GM21381 (cell line): ENCODE results near the gene PTPRU.

Source experiments
- ATAC-seq: cut with Tn5 transposase; IDR thresholded peaks from one replicate; pipeline ENCODE4 v1.9.1; 2021; ENCODE audit warnings: mild to moderate bottlenecking, moderate library complexity; ENCODE audit not compliant: unreplicated experiment

The PTPRU gene

DNA sequence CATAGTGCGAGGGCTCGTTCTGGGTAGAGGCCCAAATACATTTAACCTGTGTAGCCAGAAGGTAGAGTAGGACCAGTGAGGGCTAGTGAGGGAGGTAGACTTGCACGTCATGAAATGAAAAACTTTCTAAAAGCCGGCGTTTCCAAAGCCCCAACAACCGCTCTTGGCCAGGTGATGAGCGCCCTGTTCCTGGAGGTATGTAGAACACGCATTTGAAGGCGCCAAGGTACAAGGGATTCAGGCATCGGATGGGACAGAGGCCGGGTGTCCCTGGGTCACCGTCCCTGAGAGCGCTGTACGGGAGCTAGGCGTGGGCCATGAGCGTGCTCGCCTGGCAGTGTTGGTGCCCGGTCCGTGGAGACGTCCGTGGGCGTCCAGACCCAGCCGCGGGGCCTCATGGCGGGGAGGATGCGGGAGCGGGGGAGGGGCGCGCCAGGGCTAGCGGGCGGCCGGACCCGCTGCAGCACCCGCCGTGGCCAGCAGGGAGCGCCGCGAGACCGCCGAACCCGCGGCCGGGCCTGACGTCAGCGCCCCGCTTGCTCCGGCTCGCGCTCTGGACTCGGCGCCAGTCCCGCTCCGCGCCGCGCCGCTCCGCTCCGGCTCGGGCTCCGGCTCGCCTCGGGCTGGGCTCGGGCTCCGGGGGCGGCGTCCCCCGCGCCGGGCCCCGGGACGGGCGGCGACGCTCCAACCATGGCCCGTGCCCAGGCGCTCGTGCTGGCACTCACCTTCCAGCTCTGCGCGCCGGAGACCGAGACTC lies at the start of gene PTPRU:
Gene PTPRU (plus strand): TSS at position 568 of the 757 bp plus-strand sequence. CDS start 123 bp downstream, at position 691.
- ATAC-seq: peak; percentile 74

DNA sequence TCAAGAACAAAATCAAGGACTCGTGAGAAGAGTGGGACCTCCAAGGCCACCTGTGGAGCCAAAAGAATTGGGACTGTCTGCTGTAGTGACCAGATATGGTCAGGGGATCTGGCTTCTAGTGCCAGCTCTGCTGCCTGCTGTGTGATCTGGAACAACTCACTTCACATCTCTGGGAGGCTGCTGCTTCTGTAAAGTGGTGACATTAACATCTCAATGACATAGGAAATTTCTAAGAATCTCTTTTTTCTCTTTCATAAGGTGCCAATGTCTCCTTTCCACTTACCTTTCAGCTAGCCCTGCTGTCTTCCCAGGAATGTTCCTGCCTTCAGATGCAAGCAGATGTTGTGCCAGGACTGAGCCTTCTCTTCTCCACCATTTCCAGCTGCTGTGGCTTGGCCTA lies 49.6 kb upstream of the PTPRU start:
- ATAC-seq: no peak

DNA sequence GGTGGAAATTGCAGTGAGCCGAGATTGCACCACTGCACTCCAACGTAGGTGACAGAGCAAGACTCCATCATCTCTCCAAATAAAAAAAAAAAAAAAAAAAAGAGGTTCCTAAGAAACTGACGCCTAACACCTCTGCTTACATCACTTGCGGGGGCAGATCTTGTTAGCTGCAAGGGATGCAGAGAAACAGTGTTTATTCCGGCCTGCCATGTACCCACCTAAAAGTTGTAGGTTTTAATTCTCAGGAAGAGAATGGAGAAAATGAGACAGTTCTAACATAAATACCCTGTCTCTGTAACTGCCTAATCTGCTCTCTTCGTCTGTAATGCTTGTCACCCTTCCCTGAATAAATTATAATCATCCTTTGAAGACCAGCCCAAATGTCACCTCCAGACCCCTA lies 45.6 kb upstream of the PTPRU start:
- ATAC-seq: no peak

DNA sequence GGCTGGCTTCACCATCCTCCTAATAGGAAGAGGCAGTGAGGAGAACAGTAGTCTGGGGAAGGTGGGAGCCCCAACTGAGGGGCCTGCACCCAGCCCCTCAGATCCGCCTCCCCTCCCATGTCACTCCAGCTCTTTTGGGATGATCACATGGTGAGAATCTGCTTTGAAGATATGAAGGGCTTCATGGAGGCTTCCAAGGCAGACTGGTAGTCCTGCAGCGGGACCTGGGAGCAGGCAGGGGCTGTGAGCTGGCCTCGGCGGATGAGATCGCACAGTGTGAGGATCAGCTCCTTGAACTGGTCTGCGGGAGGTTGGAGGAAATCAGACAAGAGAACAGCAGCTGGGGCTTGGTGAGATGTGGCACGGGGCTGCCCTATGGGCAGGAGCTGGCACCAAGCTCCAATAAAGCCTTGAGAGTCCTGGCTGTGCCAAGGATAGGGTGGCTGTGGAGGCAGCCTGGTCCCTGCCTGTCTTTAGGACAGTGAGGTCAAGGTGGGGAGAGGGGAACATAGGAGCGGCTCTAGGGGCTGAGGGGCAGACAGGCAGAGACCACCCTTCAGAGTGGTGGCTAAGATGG lies 42.4 kb upstream of the PTPRU start:
- ATAC-seq: no peak

DNA sequence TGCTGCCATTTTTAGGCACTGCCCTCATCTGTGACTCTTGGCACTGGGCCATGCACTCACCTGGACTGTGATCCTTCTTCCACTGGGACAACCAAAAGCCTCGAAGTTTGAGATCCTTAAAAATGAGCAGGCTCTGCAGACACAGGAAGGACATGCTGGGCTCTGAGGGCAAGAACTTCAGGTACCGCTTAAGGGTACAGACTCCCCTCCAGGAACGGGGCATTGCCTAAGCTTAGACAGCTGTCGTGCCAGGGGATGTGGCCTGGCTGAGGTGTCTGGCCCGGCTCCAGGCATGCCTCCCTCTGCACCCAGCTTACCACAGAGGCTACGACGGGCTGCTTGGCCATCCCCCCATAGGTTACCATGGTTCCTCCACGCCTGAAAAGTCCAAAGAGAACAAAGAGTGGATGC lies 40.4 kb upstream of the PTPRU start:
- ATAC-seq: no peak

DNA sequence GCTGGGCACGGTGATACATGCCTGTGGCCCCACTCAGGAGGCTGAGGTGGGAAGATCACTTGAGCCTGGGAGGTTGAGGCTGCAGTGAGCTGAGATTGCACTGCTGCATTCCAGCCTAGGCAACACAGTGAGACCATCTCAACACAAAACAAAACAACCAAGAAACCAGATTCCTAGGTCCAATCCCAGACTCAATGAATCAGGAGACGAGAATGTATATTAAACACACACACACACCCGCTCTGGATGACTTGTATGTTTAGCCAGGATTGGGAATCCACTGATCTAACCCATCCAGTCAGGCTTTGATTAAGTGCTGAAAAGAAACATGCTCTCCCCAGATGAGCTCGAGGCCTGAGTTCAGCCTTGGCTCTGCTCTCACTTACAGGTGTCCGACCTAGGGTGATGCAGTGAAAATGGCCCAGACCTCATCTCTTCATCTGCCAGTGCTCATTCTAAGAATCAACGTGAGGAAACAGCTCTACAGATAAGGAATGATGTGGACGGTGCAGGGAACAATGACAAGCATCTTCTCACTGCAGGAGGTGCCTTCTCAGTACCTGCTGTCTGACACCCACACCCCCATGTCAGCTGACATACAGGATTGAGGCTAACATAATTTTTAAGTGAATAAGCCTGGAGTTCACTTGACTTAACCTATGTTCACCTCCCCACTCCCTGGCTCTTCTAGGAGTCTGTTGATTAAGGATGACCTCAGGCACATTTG lies 39.3 kb upstream of the PTPRU start:
- no peak for ATAC-seq

DNA sequence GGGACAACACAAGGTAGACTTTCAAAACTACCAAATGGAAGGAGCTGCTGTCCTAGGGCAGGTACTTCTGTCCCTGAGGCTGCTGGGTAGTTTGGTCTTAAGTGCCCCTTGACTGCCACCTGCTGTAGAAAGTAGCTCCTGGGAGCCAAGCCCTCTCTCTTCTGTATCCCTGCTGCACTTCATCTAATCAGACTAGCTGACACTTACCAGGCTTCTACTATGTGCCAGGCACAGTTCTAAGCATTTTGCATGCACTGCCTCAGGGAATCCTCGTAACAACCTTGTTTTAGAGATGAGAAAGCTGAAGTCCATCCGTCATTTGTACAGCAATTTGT lies 38.8 kb upstream of the PTPRU start:
- no peak for ATAC-seq

DNA sequence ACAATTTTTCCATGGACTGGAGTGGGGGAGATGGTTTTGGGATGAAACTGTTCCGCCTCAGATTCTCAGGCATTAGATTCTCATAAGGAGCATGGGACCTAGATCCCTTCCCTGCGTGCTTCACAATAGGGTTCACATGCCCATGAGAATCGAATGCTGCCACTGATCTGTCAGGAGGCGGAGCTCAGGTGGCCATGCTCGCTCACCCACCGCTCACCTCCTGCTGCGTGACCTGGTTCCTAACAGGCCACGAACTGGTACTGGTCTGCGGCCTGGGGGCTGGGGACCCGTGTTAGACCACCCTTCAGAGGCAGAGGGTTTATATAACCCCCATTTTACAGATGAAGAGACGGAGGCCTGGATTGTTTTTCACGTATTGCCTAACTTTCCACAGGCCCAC lies 38.3 kb upstream of the PTPRU start:
- ATAC-seq: no peak

DNA sequence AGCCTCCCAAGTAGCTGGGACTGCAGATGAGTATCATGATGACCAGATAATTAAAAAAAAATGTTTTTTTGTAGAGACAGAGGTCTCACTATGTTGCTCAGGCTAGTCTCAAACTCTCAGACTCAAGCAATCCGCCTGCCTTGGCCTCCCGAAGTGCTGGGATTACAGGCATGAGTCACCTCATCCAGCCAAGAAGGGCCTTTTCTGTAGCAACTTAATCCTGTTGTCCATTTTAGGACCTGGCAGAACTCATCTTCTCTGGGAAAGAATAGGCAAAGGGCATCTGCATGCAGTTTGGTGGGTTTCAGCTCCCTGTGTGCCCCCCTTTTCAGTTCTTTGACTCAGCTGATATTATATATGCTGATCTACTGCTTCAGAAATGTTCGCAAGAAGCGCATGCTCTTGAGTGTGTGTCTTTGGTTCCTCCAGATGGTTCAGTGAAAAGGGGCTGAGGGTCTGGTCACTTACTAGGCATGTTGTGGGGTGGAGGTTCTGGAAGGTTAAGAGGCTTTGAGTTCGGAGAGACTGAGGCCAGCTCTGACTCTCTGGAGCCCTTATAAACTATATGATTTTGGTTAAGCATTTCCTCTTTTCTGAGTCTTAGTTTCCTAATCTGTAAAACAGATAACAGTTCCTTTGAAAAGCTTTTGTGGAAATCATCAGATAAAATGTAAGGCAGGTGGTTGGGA lies 35.3 kb upstream of the PTPRU start:
- ATAC-seq: no peak

DNA sequence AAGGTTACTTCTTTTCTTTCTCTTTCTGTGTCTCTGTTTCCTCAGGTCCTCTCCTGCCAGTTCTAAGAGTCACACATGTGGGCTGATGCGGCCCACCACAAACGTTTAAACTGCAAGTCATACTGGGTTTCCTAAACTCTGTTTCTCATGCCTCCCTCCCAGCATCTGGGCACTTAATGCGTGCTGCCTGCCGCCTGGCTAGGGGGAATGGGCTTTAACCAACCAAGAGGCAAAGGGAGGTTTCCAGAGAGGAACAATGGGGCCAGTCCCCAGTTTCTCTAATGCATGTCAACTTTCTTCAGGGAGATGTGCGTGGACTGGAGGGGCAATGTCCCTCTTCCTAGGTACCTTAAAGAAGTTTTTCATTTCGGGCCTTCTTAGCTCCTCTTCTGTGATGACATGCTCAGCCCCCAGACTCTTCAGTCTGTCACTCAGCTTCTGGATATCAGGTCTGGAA lies 34.7 kb upstream of the PTPRU start:
- no peak for ATAC-seq

DNA sequence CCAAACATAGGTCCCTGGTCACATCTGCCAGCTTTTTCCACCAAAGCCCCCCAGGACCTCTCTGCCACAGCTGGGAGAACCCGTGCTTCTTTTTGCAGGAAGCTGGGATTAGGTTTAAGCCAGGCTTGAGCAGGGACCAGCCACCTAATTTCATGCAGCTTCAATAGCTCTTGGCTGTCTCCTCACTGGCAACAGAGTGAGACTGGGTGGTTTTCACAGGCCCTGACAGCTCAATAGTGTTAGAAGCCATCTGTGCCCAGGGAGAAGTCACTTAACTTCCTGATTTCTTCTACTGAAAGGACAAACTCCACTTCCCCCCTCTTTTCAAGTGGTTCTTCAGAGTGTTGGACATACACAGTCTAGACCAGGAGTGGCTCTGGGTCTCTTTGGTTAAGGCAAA lies 34.3 kb upstream of the PTPRU start:
- no peak for ATAC-seq

DNA sequence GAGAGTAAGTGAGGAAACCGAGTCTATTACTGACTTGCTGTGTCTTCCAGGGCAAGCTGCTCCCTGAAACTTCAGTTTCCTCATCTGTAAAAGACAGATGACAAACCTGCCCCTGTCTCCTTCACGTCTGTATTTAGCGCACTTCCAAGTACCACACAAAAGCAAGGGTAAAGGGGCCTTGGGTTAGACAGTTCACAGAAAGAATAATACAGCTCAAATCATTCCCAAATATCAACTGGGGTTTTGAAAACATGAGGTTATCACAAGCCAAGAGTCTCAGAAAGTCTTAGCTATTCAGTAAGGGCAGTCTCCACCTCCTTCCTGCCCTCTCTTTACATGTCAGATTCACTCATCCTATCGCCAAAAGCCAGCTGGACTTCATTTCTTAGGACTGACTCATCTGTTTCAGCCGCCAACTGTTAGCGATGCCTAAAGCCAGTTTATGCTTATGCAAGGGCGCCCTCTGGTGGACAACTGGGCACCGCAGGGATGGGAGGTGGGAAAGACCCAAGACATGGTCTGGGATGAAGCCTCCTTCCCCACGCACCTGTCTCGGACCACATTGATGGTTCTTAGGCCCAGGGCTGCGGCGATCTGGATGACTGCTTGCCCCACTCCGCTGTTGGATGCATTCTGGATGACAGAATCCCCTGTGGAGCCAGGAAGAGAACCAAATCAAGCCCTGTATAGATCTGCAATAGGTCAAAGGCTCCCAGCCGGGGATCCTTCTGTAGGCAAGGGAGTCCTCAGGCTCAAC lies 33.6 kb upstream of the PTPRU start:
- ATAC-seq: peak; percentile 82

DNA sequence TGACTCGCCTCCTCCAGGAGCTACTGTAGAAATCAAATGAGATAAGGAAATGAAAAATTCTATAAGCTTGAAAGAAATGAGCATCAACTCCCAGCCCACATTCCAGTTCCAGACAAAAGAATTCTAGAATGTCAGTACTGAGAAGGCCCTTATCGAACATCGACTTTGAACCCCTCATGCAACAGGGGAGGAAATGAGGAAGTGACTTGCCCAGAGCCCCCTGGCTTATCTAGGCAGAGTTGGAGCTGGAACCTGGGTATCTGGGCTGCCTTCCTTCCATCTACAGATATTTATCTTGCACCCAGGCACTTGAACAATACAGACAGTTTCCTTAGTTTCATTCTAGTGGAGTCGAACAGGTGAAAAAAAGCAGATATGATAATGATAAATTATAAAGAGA lies 27.9 kb upstream of the PTPRU start:
- no peak for ATAC-seq

DNA sequence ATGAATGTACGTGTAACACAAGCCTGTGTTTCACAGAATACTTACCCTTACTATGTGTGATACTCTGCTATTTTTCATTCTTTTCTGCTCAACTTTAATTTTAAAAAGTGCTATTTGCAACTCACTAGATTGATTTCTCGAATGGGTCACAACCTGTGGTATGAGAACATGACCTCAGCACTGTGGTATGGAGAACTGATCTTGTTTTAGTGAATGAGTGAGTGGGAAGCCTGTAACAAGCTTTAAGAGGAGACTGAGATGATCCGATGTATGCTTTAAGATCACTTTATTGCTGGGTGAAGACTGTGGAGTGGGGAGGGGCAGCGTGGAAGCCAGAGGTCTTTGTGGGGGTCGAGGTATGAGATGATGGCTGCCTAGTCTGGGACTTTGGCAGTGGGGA lies 27.1 kb upstream of the PTPRU start:
- no peak for ATAC-seq

DNA sequence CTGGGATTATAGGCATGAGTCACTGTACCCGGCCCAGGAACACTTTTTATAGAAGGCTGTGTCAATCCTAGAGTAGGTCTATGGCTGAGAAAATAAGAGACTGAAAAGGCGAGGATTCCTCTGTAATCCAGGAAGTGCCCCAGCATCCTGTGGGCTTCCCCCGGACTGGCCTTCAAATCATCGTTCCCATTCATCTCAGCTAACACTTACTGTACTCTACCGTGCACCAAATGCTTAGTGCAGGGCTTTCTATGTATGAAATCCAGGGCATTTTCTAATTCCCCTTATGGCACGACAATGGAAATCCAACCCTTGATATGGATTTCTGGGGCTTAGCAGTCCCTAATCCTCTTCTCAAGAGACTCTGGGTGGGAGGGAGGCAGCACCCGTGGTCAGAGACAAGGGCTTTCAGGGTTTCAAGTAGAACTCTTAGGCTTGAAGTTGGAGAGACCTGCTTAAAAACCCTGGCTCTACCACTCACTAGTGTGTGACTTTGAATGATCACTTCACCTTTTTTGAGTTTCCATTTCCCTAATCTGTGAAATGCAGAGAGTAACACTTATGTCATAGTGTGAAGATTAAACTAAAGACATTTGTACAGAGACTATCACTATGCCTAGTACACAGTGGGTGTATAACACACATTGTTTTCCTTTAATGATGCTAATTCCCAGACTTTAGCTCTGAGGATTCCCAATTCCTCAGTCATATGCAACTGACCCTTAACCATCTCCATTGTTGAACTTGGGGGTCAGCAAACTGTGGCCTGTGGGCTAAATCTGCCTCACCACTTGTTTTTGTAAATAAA lies 25.8 kb upstream of the PTPRU start:
- peak; percentile 66 for ATAC-seq

DNA sequence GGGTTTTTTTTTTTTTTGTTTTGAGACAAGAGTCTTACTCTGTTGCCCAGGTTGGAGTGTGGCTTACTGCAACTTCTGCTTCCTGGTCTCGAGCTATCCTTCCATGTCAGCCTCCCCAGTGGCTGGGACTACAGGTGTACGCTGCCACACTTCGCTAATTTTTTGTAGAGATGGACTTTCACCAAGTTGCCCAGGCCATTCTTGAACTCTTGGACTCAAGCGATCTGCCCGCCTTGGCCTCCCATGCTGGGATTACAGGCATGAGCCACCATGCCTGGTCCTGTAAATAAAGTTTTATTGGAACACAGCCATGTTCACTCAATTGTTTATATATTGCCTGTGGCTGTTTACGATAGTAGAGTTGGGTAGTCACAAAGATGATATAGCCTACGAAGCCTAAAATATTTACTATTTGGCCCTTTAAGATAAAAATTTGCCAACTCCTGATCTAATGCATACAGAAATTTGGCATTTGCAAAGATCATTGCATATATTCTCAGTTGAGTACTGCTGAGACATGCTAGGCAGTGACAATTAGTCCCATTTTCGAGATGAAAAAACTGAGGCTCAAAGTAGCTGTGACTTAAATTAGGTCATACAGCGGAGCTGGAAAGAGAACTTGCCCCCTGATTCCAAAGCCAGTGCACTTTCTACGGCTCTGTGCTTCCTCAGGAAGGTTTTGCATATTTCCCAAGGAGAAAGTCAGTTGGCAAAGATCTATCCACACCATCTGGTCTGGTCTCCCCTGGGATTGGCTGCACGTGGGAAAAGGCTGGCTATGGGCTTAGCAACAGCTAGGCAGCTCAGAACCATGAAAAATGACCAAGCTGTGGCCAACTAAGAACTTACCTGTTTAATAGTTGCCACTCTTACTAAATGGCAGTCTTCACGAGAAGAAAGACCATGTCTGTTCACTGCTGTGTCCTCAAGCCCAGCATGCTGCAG lies 25.0 kb upstream of the PTPRU start:
- ATAC-seq: no peak

DNA sequence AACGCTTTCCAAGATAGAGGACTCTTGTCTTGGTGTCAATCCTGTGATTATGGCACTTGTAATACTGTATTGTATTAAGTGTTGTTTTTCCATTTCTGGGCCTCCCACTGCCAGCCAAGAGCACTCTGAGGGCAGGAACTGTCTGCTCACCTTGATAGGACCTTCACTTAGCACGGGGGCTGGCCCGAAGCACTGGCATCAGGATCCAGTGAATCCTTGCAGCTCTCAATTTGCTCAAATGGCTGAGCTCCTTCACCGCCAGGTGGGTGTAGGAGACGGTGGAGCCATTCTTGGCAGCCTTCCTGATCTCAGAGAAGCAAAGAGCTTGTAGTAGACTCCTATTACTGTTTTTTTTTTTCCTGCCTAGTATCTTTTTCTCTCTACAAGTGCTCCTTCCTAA lies 23.3 kb upstream of the PTPRU start:
- no peak for ATAC-seq

DNA sequence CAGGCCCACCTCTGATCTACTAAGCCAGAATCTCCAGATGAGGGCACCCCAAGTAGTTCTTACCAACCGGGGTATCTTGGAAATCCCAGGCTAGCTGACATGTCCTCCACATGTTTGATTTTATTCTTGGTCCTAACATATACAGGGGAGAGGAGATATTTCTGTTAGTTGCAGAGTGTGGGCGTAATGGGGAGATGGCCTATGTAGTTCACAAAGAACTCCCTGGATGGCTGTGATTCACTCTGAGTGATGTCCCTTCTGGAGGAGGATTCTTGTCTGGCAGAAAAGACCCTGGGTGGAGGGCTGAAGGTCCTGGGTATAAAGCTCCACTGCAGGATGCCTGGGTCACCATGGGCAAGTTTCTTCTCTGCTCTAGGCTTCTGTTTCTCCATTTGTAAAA lies 18.7 kb upstream of the PTPRU start:
- no peak for ATAC-seq

DNA sequence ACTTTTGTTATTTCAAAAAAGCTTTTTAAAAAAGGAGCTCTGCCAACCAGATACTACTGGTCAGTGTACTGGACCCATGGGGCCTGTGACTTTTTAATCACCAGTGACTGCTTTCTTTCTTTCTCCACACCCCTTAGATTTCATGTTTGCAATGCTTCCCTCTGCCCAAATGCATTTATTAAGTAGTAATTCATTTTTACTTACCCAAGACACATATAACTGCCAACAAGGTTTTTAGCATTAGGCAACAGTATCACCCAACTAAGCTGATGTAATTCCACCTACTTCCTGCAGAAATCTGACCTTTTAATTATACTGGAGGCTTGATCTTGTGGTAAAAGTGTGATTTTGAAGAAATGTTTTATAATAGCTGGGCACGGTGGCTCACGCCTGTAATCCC lies 18.1 kb upstream of the PTPRU start:
- no peak for ATAC-seq
